ENCODE results near the gene ALG1.

- TF ChIP-seq CTCF (conservative IDR thresholded peaks at IDR 0.05; ENCODE audit: low read depth in 2 of 2) = 0 out of 4 replicates have a peak, but pooled peaks of 1 of the 2 experiments have one; percentile 2
- TF ChIP-seq JUNB (IDR thresholded peaks at IDR 0.05; ENCODE audit: unreplicated experiment) = no peak
- TF ChIP-seq POLR2AphosphoS5 (IDR thresholded peaks at IDR 0.05; ENCODE audit: low read depth) = no peak
- no peak for TF ChIP-seq EZH2 (IDR thresholded peaks at IDR 0.05; ENCODE audit: low read depth, unreplicated experiment)
- TF ChIP-seq REST (IDR thresholded peaks at IDR 0.05; ENCODE audit: unreplicated experiment) = no peak
- TF ChIP-seq EZH2phosphoT487 (IDR thresholded peaks at IDR 0.05; ENCODE audit: unreplicated experiment) = no peak
Observed at GRCh38 chr16:5046914-5047313, 24.7 kb upstream of the ALG1 start.

Measured in GM23338 (cell line).